K562 (cell line): ENCODE data around the gene FAAP100. TPM values are rescaled to one million over a fixed set of nuclear protein-coding genes. Genes with fewer than 3 reads are reported as not detected.

ENCODE experiments used
- AFF4 ChIP-seq: sonication (generic); formaldehyde crosslinking; IDR thresholded peaks from 2 replicates; pipeline ENCODE4 v1.8.0; 2023; ENCODE audit warnings: mild to moderate bottlenecking, missing genetic modification reagents
- ARNT ChIP-seq, 2 experiments: fragments of 450-650 bp; IDR thresholded peaks; 2 replicates each; pipeline ENCODE4 v1.6.1; 2016; ENCODE audit warnings: mild to moderate bottlenecking in 1 of 2
- CBFA2T3 ChIP-seq: fragments of 450-650 bp; IDR thresholded peaks from 2 replicates; pipeline ENCODE4 v1.6.1; 2017
- CBX5 ChIP-seq: IDR thresholded peaks from 2 replicates; pipeline ENCODE4 v1.6.1; 2014; ENCODE audit warnings: low read depth, borderline replicate concordance
- FOXA1 ChIP-seq: fragments of 450-650 bp; IDR thresholded peaks from 2 replicates; pipeline ENCODE4 v1.6.1; 2016; ENCODE audit warnings: mild to moderate bottlenecking, borderline replicate concordance
- HIVEP1 ChIP-seq: fragments of 250-450 bp; sonication (Bioruptor Pico); IDR thresholded peaks from 2 replicates; pipeline ENCODE4 v1.4.0; 2020; ENCODE audit warnings: mild to moderate bottlenecking
- NFE2L1 ChIP-seq: fragments of 450-650 bp; IDR thresholded peaks from 2 replicates; pipeline ENCODE4 v1.6.1; 2016; ENCODE audit warnings: missing genetic modification characterization, low read depth, mild to moderate bottlenecking, missing compliant biosample characterization, moderate library complexity, borderline replicate concordance
- PHB2 ChIP-seq: fragments of 450-650 bp; IDR thresholded peaks from 2 replicates; pipeline ENCODE4 v1.6.1; 2017; ENCODE audit warnings: low read depth
- POLR2AphosphoS5 ChIP-seq: IDR thresholded peaks from 2 replicates; pipeline ENCODE4 v1.6.1; 2011; ENCODE audit warnings: mild to moderate bottlenecking, low read depth, low read length, moderate library complexity; ENCODE audit not compliant: control insufficient read depth, insufficient read depth
- SMARCE1 ChIP-seq: fragments of 450-650 bp; IDR thresholded peaks from 2 replicates; pipeline ENCODE4 v1.7.1; 2016; ENCODE audit warnings: mild to moderate bottlenecking
- ZNF699 ChIP-seq: fragments of 250-450 bp; sonication (Bioruptor Pico); IDR thresholded peaks from 2 replicates; pipeline ENCODE4 v1.8.0; 2021; ENCODE audit warnings: mild to moderate bottlenecking, moderate library complexity; ENCODE audit not compliant: insufficient replicate concordance
- ZNF778 ChIP-seq: fragments of 450-650 bp; formaldehyde crosslinking; IDR thresholded peaks from 2 replicates; pipeline ENCODE4 v1.4.0; 2020; ENCODE audit warnings: mild to moderate bottlenecking, moderate library complexity
- polyA plus RNA-seq, 8 experiments: library from polyadenylated mRNA; depleted of rRNA in 4 of 8; stranded (reverse) in 5 of 8; unstranded in 3 of 8; fragments of >200 nt; fragmentation: Nextera tagmentation in 2 of 8; fragmentation: Illumina TruSeq in 1 of 8; extraction: Ambion mirVana in 2 of 8; extraction: Trizol in 1 of 8; gene quantifications; 2 replicates each; pipeline versions ENCODE4 v1.2.1 to v1.2.3, GENCODE V29; 2011 to 2014; ENCODE audit warnings: inconsistent platforms in 1 of 8, missing spikeins in 1 of 8
- total RNA-seq, 7 experiments: library from RNA; depleted of rRNA in 6 of 7; stranded (reverse); fragments of >200 nt in 6 of 7; fragmentation: Illumina TruSeq in 2 of 7; extraction: Trizol in 2 of 7; gene quantifications; 2 replicates each; pipeline versions ENCODE4 v1.2.1 to v1.2.3, GENCODE V29; 2011 to 2021; ENCODE audit warnings: low replicate concordance in 1 of 7
- TF ChIP-seq, protein P1 (sequence below): fragments of 200-400 bp; formaldehyde crosslinking; IDR thresholded peaks from 2 replicates; pipeline ENCODE4 v1.6.1; 2017; ENCODE audit warnings: mild to moderate bottlenecking, low read depth, low read length, moderate library complexity
- TF ChIP-seq, protein P2 (sequence below): fragments of 250-450 bp; sonication (Bioruptor Pico); IDR thresholded peaks from 2 replicates; pipeline ENCODE4 v1.8.0; 2022; ENCODE audit warnings: inconsistent platforms
- TF ChIP-seq, protein P3 (sequence below): sonication (generic); formaldehyde crosslinking; IDR thresholded peaks from 2 replicates; pipeline ENCODE4 v1.8.0; 2023; ENCODE audit warnings: mild to moderate bottlenecking, missing genetic modification reagents

FAAP100 gene
- total and polyA plus RNA-seq, 9 of the 15 experiments (the other 6 are each of a cell fraction or from before 2014, with no cell fraction given) = 0.31 to 51.2 (median 12.6) TPM

DNA sequence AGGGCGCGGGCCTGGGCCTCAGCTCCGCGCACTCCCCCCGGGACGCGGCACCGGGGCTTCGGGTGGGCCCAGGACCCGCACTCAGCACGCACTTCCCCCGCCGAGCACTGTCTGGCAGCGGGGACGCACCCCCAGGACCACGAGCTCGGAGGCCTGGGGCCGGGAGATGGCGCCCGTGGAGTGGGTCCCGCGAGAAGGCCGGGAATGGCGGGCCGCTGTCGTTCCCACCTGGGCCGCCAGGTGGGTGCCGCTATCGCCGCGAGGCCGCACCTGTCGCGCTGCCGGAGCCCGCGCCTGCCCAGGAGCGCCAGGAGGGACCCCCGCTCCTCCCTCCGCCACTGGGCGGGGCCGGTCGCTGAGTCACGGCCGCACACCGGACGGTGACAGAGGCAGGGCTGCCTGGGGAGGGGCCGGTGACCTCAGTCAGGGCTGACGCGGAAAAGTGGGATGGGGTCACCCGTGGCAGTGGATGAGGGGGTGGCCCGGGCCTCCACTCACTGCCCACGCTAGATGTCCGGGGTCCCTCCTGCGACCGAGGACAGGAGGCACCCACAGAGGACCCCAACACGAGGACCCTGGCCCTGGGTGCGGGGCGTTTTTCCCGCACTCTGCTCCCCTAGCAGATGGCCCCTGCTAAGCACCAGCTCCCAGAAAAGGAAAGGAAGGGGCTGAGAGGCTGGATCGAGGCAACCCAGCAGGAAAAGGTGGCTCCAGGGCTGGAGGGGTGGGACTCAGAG lies 32.7 kb downstream of the FAAP100 start (continued):
- no peak for TF ChIP-seq ZNF778
- peak; percentile 74 for TF ChIP-seq SMARCE1
- peak; percentile 71; the same call in 1 of the 2 replicates for TF ChIP-seq AFF4
- TF ChIP-seq FOXA1 = no peak
- TF ChIP-seq CBX5 = no peak
- TF ChIP-seq ZNF699 = no peak
- TF ChIP-seq POLR2AphosphoS5 = no peak
- TF ChIP-seq ARNT (IDR thresholded peaks at IDR 0.05) = no peak
- TF ChIP-seq CBFA2T3 = peak; percentile 13; the same call in 1 of the 2 replicates
- no peak for TF ChIP-seq HIVEP1 (CRISPR knock-in tag)
- TF ChIP-seq, protein P1, sequence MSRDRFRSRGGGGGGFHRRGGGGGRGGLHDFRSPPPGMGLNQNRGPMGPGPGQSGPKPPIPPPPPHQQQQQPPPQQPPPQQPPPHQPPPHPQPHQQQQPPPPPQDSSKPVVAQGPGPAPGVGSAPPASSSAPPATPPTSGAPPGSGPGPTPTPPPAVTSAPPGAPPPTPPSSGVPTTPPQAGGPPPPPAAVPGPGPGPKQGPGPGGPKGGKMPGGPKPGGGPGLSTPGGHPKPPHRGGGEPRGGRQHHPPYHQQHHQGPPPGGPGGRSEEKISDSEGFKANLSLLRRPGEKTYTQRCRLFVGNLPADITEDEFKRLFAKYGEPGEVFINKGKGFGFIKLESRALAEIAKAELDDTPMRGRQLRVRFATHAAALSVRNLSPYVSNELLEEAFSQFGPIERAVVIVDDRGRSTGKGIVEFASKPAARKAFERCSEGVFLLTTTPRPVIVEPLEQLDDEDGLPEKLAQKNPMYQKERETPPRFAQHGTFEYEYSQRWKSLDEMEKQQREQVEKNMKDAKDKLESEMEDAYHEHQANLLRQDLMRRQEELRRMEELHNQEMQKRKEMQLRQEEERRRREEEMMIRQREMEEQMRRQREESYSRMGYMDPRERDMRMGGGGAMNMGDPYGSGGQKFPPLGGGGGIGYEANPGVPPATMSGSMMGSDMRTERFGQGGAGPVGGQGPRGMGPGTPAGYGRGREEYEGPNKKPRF = no peak
- TF ChIP-seq, protein P2, sequence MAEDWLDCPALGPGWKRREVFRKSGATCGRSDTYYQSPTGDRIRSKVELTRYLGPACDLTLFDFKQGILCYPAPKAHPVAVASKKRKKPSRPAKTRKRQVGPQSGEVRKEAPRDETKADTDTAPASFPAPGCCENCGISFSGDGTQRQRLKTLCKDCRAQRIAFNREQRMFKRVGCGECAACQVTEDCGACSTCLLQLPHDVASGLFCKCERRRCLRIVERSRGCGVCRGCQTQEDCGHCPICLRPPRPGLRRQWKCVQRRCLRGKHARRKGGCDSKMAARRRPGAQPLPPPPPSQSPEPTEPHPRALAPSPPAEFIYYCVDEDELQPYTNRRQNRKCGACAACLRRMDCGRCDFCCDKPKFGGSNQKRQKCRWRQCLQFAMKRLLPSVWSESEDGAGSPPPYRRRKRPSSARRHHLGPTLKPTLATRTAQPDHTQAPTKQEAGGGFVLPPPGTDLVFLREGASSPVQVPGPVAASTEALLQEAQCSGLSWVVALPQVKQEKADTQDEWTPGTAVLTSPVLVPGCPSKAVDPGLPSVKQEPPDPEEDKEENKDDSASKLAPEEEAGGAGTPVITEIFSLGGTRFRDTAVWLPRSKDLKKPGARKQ (CRISPR knock-in tag) = no peak
- TF ChIP-seq PHB2 = no peak; the same call in 1 of the 2 replicates
- TF ChIP-seq, protein P3, sequence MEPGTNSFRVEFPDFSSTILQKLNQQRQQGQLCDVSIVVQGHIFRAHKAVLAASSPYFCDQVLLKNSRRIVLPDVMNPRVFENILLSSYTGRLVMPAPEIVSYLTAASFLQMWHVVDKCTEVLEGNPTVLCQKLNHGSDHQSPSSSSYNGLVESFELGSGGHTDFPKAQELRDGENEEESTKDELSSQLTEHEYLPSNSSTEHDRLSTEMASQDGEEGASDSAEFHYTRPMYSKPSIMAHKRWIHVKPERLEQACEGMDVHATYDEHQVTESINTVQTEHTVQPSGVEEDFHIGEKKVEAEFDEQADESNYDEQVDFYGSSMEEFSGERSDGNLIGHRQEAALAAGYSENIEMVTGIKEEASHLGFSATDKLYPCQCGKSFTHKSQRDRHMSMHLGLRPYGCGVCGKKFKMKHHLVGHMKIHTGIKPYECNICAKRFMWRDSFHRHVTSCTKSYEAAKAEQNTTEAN = no peak
- TF ChIP-seq NFE2L1 (tag) = no peak
